GM12865 (cell line): ENCODE measurements around the gene FANK1.

Experiments
- DNase-seq: peaks from one replicate; pipeline ENCODE4 v3.0.0; 2010; ENCODE audit warnings: low read depth
- H3K4me3 ChIP-seq: 2 replicates; pipeline ENCODE4 v1.5.1; 2011; ENCODE audit warnings: mild to moderate bottlenecking, low read depth, low read length, control low read depth
- CTCF ChIP-seq: IDR thresholded peaks from 2 replicates; pipeline ENCODE4 v1.5.1; 2011; ENCODE audit warnings: low read length, control low read depth, low read depth, inconsistent platforms; ENCODE audit not compliant: insufficient read depth; ENCODE audit errors: missing control alignments

Gene FANK1

GRCh38 chr10:125940515-125940914 is 44.2 kb downstream of the FANK1 start:
- no peak overlapping the region for H3K4me3 ChIP-seq
- DNase-seq, result no peak
- TF ChIP-seq CTCF, result no peak

DNA sequence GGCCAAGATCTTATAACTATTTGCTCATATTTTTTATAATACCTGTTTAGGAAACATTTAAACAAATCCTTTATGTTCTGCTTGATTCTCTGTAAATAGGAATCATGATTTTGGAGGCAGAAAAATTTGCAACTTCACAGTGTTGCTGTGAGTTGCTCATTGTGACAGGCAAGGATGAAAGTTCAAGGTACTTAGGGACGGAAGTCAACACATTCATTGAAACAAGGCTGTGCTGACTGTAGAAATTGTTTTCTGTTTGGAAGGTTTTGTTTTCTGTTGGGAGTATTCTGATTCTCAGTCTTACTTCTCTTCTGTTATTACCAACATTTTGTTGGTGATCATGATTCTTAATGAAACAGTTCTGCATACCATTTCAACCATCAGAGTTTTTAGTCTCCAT is 54.9 kb downstream of the FANK1 start:
- DNase-seq, result no peak
- TF ChIP-seq CTCF, result no peak
- no peak overlapping the region for H3K4me3 ChIP-seq

GRCh38 chr10:125953778-125954385 is 57.5 kb downstream of the FANK1 start:
- no peak for TF ChIP-seq CTCF
- no peak for DNase-seq
- no peak overlapping the region for H3K4me3 ChIP-seq

- no peak for TF ChIP-seq CTCF
- DNase-seq, result no peak
- no peak overlapping the region for H3K4me3 ChIP-seq
Measured at GRCh38 chr10:125955766-125956165, 59.4 kb downstream of the FANK1 start.

DNA sequence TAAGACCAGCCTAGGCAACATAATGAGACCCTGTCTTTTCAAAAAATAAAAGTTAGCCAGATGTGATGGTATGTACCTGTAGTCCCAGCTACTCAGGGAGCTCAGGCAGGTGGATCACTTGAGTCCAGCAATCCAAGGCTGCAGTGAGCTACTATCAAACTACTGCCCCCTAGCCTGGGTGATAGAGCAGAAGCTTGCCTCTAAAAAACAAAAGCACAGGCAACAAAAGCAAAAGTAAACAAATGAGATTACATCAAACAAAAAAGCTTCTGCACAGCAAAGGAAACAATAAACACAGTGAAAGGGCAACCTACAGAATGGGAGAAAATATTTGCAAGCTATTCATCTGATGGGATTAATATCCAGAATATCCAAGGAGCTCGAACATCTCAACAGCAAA is 65.4 kb downstream of the FANK1 start:
- no peak overlapping the region for H3K4me3 ChIP-seq
- no peak for DNase-seq
- TF ChIP-seq CTCF, result no peak

- no peak overlapping the region for H3K4me3 ChIP-seq
- TF ChIP-seq CTCF, result no peak
- DNase-seq, result no peak
Measured at GRCh38 chr10:125962200-125962599, 65.8 kb downstream of the FANK1 start.

DNA sequence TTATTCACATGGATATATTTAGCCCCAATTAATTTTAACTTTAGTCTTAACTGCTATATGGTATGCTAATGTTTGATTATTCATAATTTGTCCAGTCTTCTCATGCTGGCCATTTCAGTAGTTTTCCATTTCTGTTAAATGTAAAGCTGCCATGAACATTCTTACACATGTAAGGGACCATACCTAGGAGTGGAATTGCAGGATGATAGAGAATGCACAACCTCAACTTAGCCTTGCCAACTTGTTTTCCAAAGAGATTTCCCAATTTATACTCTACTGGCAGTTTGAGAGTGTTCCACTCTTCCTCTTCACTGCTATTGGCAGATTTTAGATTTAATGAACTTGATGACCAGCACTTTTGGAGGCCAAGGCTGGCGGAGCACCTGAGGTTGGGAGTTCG is 68.2 kb downstream of the FANK1 start:
- no peak for TF ChIP-seq CTCF
- DNase-seq, result no peak
- no peak overlapping the region for H3K4me3 ChIP-seq
